Measurements from ENCODE around the gene KLRF1.
A peak's percentile ranks its signal among the peaks of the same experiment; 100 is the strongest.

Gene KLRF1, protein sequence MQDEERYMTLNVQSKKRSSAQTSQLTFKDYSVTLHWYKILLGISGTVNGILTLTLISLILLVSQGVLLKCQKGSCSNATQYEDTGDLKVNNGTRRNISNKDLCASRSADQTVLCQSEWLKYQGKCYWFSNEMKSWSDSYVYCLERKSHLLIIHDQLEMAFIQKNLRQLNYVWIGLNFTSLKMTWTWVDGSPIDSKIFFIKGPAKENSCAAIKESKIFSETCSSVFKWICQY

DNA sequence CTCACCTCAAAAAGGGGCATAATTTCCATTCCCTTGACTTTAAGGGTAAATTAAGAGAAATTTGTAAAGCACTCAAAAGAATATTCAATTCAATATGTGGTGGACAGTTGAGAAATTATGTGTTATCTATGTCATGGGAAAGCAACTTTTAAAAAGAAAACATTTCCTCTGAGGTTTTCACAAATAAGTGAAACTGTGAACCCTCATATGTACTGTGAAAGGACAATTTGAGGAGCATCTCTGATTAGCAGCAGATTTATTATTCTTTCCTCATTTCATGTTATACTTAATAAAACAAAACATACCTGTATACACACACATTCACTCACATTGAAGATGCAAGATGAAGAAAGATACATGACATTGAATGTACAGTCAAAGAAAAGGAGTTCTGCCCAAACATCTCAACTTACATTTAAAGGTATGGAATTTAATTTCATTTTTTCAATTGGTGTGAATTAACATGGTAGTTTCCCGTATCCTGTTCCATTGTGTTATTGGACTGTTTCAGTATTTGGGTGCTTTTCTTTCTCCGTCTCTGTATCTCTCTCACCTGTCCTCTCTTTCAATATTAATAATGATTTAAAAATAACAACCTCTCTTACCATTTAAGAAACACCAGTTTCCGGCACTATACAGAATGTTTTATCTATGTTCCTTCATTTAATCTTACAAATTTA lies at the start of gene KLRF1:
TSS of gene KLRF1 (plus strand) at position 273 of the 680 bp plus-strand sequence. CDS start at position 337, 64 bp downstream.
- no peak for DNase-seq (ENCODE audit: low spot score)

GRCh38 chr12:9779209-9779608 lies 48.1 kb upstream of the KLRF1 start:
- no peak for DNase-seq (ENCODE audit: low spot score)

- DNase-seq (ENCODE audit: low spot score) = no peak
Observed at GRCh38 chr12:9781360-9781759, 45.9 kb upstream of the KLRF1 start.

DNA sequence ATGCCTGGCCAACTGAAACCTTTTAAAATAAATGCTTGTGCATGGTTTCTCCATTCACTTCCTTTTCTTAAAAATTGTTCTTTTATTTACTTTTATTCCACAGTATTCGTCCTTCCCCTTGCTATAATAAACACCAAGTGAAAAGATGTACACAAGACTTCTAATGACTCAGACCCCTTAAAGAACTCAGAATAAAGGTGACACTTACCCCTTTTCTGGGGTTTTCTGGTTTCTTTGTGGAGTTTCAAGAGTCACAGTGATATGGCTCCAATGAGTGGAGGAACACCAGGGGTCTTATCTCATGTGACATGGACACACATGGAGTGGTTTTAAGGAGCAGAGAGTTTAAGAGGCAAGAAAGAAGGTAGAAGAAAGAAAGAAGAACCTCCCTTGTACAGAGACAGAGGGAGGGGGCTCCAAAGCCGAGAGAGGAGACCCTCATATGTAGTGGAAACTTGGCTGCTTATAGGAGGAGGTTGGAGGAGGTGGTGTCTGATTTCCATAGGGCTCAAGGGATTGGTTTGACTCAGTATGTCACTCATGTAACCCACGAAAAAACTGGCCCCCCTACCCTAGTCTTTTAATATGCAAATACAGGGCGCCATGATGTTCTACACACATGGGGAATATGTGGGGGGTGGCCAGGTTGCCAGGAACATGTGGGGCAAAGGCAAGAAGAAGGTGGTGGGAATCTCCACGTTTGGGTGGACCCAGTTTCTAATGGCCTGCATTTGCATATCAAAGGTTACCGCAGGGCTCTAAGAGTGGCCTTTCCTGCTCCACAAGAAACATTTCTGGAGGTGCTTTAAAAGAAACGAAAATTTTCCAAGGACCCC lies 44.5 kb upstream of the KLRF1 start:
- DNase-seq (ENCODE audit: low spot score) = no peak

DNA sequence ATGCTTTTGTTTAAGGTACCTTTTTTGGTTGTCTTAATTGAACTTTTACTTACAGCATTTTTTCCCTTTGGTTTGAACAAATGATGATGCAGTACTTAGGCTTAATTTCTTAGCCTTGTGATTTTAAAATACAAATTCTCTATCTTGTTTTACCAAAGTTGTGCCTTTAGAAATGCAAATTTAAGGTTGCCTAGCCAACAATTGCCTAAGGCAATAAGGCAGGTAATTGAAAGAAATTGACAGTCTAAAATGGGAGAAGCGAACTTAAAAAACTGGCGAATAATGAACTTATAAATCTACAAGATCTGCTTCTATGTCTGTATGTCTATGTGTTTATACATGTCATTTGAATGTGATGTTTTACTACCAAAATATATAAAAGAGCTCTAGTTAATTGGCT lies 43.0 kb upstream of the KLRF1 start:
- DNase-seq (ENCODE audit: low spot score) = no peak

- DNase-seq (ENCODE audit: low spot score) = no peak
Observed at GRCh38 chr12:9784816-9785215, 42.5 kb upstream of the KLRF1 start.

GRCh38 chr12:9786726-9787717 lies 40.3 kb upstream of the KLRF1 start:
- DNase-seq (ENCODE audit: low spot score) = peak; percentile 31

DNA sequence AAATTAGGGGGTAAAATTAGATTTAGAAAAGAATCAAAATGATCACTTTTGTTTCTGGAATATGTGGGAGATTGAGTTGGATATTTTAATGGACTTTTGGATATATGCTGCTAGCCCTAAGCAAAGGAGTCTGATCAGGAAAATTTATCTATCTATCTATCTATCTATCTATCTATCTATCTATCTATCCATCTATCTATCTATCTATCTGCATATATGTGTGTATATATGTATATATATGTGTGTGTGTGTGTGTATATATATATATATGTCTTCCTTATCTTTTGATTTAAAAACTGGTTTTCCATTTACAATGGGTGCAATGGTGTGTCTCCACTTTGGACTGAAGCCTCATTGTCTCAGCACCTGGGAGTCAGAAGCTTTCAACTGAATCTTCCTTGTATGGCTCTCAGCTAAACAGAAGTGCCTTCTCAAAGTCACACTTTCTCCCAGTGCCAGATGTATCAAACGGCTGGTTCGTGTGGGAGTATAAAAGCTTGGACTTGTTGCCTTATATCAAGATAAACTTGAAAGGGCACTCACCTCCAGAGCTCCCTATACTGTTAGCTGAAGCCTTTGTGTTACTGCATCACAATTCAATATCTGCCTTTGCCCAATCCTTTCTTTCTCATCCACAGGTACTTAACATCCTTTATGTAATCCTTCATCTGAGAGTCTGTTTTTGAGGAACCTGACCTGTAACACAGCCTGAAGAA lies 34.9 kb upstream of the KLRF1 start:
- DNase-seq (ENCODE audit: low spot score) = no peak

- peak; percentile 50 for DNase-seq (ENCODE audit: low spot score)
Observed at GRCh38 chr12:9792961-9793617, 34.2 kb upstream of the KLRF1 start.

GRCh38 chr12:9793779-9794395 lies 33.4 kb upstream of the KLRF1 start:
- no peak for DNase-seq (ENCODE audit: low spot score)

- no peak for DNase-seq (ENCODE audit: low spot score)
Observed at GRCh38 chr12:9794484-9795093, 32.7 kb upstream of the KLRF1 start.

DNA sequence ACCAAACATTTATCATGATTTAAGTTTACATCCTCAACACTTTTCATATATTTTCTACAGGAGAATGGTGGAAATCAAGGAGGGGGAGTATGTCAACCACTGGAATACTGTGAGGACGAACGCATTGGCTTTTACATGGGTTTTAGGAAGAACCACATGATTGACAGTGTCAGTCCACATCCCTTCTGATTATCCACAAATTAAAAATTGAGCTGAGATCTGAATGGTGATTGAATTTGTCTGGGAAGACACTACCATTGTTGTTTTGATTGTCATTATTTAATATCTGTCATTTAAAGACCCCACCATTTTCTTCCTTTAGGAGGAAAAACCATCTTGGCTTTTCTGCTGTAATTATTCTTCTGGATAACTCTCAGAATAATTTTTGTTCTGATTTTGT lies 31.3 kb upstream of the KLRF1 start:
- no peak for DNase-seq (ENCODE audit: low spot score)

GRCh38 chr12:9796346-9796745 lies 30.9 kb upstream of the KLRF1 start:
- no peak for DNase-seq (ENCODE audit: low spot score)

DNA sequence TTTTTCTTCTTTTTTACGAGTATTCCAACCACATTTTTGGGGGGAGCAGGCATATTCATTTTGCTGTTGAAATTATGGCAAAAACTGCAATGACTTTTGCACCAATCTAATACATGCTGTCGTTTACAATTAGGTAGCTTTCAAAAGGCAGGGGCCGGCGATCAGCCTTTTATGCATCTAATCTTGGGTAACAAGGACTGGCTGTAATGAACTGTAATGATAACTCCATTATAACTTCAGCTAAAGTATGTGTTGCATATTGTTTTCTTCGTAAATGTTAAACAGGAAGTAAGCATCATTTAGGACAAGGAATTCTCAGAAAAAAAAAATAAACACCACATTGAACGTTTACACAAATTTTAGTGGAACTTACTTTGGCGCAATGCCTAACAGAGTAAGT lies 30.3 kb upstream of the KLRF1 start:
- no peak for DNase-seq (ENCODE audit: low spot score)

- DNase-seq (ENCODE audit: low spot score) = peak; percentile 47
Observed at GRCh38 chr12:9797722-9798619, 29.3 kb upstream of the KLRF1 start.

GRCh38 chr12:9799961-9800360 lies 27.3 kb upstream of the KLRF1 start:
- DNase-seq (ENCODE audit: low spot score) = no peak

DNA sequence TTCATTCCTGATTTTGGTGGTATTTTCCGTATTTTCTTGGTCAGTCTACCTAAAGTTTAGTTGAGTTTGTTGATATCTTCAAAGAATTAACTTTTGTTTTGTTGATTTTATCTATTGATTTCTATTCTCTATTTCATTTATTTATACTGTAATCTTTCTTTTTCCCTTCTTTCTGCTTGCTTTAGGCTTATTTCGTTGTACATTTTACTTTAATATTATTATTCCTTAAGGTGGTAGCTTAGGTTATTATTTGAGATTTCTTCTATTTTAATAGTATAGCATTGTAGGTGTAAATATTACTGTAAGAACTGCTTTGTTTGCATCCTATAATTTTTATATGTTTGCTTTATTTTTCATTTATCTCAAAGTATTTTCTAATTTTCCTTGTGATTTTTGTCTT lies 21.4 kb upstream of the KLRF1 start:
- DNase-seq (ENCODE audit: low spot score) = no peak

DNA sequence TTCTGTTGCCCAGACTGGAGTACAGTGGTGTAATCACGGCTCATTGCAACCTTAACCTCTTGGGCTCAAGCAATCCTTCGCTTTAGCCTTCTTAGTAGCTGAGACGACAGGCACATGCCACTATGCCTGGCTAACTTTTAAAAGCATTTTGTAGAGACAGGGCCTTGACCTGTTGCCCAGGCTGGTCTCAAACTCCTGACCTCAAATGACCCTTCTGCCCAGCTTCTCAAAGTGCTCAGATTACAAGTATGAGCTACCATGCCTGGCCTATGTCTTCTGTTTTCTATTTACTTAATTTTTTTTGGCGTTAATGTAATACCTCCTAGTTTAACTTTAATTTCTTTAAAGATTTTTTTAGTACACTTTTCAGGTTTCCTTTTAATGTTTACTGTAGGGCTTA lies 20.6 kb upstream of the KLRF1 start:
- no peak for DNase-seq (ENCODE audit: low spot score)

- DNase-seq (ENCODE audit: low spot score) = no peak
Observed at GRCh38 chr12:9808504-9808903, 18.8 kb upstream of the KLRF1 start.
